Mucosa of descending colon (tissue), 3 donors: ENCODE measurements around the gene ARCN1. TPM values are rescaled to one million over a fixed set of nuclear protein-coding genes. Genes with fewer than 3 reads are reported as not detected.
A peak's percentile ranks its signal among the peaks of the same experiment; 100 is the strongest.

Experiments
- ATAC-seq: fragments of 200-7000 bp; cut with Tn5 transposase; one replicate; pipeline ENCODE4 v1.9.1; 2020; ENCODE audit warnings: mild to moderate bottlenecking, moderate library complexity
- DNase-seq, 3 donors: peaks; one replicate each; pipeline ENCODE4 v3.0.0-alpha.2; 2020
- H3K36me3 ChIP-seq: fragments of 200-600 bp; one replicate; pipeline ENCODE4 v1.8.0; 2021; ENCODE audit warnings: low read depth, mild to moderate bottlenecking
- H3K4me1 ChIP-seq: fragments of 200-600 bp; one replicate; pipeline ENCODE4 v1.8.0; 2021; ENCODE audit warnings: low read depth, mild to moderate bottlenecking
- H3K4me3 ChIP-seq: fragments of 200-600 bp; one replicate; pipeline ENCODE4 v1.8.0; 2021; ENCODE audit warnings: mild to moderate bottlenecking
- H3K9me3 ChIP-seq: fragments of 200-600 bp; one replicate; pipeline ENCODE4 v1.8.0; 2021; ENCODE audit warnings: mild to moderate bottlenecking
- intact Hi-C, 2 donors: fragments of 100-400 bp; cut with DNase I in 1 of 2; cut with micrococcal nuclease in 1 of 2; formaldehyde crosslinking; loops; one replicate each; pipeline versions ENCODE4 v1.11.0 to v1.11.1; 2022; cut with DNase I, micrococcal nuclease
- total RNA-seq, 3 donors: library from RNA; stranded (reverse); fragmentation: NEBNext Ultra II Directional in 2 of 3; extraction: Animal tissue kit (Norgen Biotek cat#: 25700) in 2 of 3; gene quantifications; one replicate each; pipeline versions ENCODE4 v1.2.1 to v1.2.4, GENCODE V29; 2021 to 2023
- TF ChIP-seq, protein P1 (sequence below): fragments of 200-600 bp; IDR thresholded peaks from one replicate; pipeline ENCODE4 v1.8.0; 2022; ENCODE audit warnings: antibody characterized with exemption, mild to moderate bottlenecking
- donor health status: DM: no; HTN: no; CAD: no; lungs with moderate emphysema.
- donor health status: DM: no; HTN: no; CAD: no.
- donor health status: DM: no; HTN: yes; CAD: no.

Gene ARCN1
- total RNA-seq, 3 donors from 2014 or later = 126 to 134 (median 130) TPM

DNA sequence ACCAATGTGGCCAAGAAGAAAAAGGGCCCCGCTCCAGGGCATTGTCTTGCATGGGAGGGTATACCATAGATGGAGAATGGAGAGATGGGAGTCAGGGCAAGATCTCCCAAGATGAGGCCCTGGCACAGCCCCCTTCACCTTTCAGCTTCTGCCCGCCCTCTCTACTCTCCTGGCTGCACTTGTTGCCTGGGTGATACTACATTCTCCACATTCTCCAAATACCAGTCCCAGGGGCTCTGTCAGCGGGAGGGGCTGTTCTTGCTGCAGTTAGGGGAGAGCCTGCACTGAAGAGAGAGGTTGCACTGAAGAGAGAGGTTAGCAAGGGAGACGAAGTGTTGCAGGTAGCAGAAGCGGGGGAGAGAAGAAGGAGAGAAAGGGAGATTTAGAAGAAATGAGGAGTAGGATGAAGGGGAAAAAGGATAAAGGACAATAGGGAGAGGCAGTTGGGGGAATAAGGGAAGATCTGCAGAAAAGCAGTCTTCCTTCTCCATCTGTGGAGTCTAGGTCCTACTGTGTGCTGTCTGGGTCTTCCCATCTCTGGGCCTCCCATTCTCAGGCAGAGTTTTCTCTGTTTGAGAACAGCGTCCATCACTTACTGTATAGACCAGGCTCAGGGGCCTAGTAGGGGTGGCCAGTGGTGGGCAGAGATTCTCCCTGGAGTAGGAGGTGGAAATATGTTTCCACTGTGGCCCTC lies 43.2 kb downstream of the ARCN1 start:
- DNase-seq (peak in 1 of 3 donors; percentile 9), ATAC-seq (no peak)
- intact Hi-C loops = no loop called here
- no peak overlapping the region for H3K4me3 ChIP-seq
- TF ChIP-seq, protein P1, sequence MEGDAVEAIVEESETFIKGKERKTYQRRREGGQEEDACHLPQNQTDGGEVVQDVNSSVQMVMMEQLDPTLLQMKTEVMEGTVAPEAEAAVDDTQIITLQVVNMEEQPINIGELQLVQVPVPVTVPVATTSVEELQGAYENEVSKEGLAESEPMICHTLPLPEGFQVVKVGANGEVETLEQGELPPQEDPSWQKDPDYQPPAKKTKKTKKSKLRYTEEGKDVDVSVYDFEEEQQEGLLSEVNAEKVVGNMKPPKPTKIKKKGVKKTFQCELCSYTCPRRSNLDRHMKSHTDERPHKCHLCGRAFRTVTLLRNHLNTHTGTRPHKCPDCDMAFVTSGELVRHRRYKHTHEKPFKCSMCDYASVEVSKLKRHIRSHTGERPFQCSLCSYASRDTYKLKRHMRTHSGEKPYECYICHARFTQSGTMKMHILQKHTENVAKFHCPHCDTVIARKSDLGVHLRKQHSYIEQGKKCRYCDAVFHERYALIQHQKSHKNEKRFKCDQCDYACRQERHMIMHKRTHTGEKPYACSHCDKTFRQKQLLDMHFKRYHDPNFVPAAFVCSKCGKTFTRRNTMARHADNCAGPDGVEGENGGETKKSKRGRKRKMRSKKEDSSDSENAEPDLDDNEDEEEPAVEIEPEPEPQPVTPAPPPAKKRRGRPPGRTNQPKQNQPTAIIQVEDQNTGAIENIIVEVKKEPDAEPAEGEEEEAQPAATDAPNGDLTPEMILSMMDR = no peak
- H3K4me1 ChIP-seq = peaks cover 14% of the 10 kb centered on the region
- no peaks in the 10 kb centered on the region for H3K36me3 ChIP-seq
- no peaks in the 10 kb centered on the region for H3K9me3 ChIP-seq

DNA sequence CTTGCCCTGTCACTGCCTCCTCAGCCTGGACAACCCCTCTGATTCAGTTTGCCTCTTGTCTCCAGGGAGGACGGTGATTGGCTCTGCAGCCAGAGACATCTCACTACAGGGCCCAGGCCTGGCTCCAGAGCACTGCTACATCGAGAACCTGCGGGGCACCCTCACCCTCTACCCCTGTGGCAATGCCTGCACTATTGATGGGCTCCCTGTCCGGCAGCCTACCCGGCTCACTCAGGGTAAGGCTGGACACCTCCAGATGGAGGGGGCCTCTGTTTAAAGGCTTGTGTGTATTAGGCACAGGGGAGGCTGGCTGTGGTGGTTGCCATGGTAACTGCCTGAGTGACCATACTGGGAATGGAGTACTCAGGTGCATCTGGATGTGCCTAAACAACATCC lies 43.8 kb downstream of the ARCN1 start:
- no peak for ATAC-seq
- TF ChIP-seq, protein P1 = no peak
- intact Hi-C loops = no loop called here
- no peaks in the 10 kb centered on the region for H3K36me3 ChIP-seq
- no peaks in the 10 kb centered on the region for H3K9me3 ChIP-seq
- no peak overlapping the region for H3K4me3 ChIP-seq
- peaks cover 12% of the 10 kb centered on the region for H3K4me1 ChIP-seq
- DNase-seq = peak in 1 of 3 donors; percentile 34

DNA sequence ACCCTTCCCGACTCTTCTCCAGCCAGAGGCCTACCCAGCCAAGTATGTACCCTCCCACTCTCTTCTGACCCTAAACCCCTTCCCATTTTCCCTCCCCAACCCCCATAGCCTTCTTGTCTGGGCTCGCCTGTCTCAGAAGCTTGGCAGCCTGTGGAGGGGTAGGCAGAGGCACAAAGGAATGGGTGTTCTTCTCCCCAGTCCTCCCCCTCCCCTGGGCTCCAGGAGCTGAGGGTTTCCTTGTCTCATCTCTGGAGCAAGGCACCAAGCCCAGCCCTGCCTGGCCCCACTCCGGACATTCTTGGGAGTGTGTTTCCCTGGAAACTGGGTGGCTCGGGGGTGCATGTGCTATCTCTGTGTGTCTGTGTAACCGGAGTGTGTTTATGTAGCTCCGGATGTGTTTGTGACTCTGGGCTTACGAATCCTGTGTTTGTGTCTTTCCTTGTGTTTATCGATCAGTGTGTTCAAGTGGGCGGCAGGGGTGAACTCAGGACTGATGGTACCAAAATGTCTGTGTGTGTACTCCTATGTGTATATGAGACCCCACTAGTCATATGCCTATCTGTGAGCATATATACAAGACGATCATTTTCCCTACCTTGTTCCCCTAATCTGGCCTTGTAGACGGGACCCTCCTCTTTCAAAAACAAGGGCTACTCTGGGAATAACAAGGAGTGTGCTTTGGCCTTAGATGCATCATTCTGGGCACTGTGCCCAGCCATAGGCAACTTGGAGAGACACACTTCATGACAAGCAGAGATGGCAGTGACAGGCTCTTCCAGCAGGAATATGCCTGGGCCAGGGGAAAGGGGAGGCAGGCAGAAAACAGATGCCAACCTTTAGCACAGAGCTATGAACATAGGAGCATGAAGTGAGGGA lies 46.1 kb downstream of the ARCN1 start:
- Histone ChIP-seq H3K4me3 (no peak overlapping the region), H3K4me1 (peaks cover 13% of the 10 kb centered on the region)
- peak; percentile 55 to 64 (median 57) for DNase-seq

DNA sequence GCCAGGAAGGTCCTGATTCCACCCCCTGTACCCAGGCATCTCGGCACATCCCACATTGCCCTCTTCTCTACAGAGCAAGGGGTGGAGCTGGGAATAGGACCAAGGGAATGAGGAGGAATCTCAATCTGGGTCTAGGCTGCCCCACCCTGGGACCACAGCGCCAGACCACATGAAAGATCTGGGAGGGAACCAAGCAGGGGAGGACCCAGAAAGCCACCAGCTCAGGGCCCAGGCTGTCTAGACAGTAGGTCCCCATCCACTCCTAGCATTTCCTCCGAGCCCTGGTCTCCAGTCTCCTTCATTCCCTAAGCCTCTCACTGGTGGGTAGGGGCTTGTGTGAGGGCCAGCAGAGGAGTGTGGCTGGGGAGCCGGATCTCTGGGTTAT lies 46.8 kb downstream of the ARCN1 start:
- H3K4me1 ChIP-seq = peaks cover 13% of the 10 kb centered on the region
- no peak for ATAC-seq
- peak in 2 of 3 donors; percentile 36 to 54 for DNase-seq
- no peak overlapping the region for H3K4me3 ChIP-seq
- intact Hi-C loops = no loop called here
- no peaks in the 10 kb centered on the region for H3K9me3 ChIP-seq
- no peaks in the 10 kb centered on the region for H3K36me3 ChIP-seq
- TF ChIP-seq, protein P1 = no peak

More for the DNA sequence above, 46.1 kb downstream of the ARCN1 start:
- intact Hi-C loops = no loop called here
- H3K36me3 ChIP-seq = no peaks in the 10 kb centered on the region
- TF ChIP-seq, protein P1 = no peak
- peak; percentile 12 for ATAC-seq
- H3K9me3 ChIP-seq = no peaks in the 10 kb centered on the region

DNA sequence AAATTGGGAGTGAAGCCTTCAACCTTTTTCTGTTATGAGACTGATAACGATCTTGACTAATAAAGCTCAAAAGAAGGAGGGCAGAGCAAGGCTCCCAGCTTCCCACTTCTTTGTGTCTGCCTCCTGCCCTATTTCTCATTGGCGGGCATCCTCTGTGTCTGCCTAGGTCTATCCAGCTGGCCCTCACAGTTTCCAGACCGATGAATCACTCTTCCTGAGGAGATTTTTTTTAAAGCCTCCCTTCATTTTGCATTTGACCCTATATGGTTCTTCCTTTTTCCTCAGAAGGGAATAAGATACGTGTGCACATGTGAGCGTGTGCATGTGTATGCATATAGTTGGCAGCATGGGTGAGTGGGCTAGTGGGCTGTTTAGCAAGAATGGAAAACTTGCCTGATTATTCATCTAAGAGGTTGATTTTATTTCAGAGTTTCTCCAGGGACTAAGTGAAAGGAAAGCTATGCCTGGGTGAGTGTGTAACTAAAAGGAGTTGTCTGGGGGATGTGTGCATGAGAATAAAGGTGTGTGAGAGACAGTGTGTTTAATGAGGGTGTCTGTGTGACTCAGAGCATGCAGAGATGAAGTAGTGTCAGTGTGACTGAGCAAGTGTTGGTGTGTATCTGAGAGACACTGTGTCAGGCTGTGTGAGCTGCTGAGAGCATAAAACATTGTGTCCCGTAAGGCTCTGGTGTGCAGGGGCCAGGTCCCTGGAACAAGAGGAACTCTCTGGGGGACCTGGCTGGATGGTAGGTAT lies 47.4 kb downstream of the ARCN1 start:
- peak; percentile 4 for ATAC-seq
- peaks cover 13% of the 10 kb centered on the region for H3K4me1 ChIP-seq

More for the DNA sequence above, 47.4 kb downstream of the ARCN1 start:
- TF ChIP-seq, protein P1 = no peak
- Histone ChIP-seq H3K4me3 (no peak overlapping the region), H3K9me3 (no peaks in the 10 kb centered on the region), H3K36me3 (no peaks in the 10 kb centered on the region)
- intact Hi-C loops = no loop called here
- DNase-seq = peak in 1 of 3 donors; percentile 22
